Esophagus squamous epithelium (tissue), 5 donors: ENCODE data around the gene OBSCN. TPM values are rescaled to one million over a fixed set of nuclear protein-coding genes. Genes with fewer than 3 reads are reported as not detected.
"Not testable (repeated sequence)": the region's sequence is repeated elsewhere in the genome, so short reads cannot be mapped to it uniquely, and the experiment has no call there.

ENCODE experiments used
- DNase-seq: peaks from one replicate; lab custom pipeline; 2025; lab: John Stamatoyannopoulos, UW
- H3K27ac ChIP-seq, 4 donors: fragments of 200-600 bp; sonication (generic); one replicate each; pipeline ENCODE4 v1.5.1; 2016 to 2019; ENCODE audit warnings: mild to moderate bottlenecking in 1 of 4
- H3K27me3 ChIP-seq, 4 donors: fragments of 200-600 bp; sonication (generic); 1 replicate in 3 of 4; 2 replicates in 1 of 4; pipeline versions ENCODE4 v1.5.1 to v1.6.0; 2017 to 2021; ENCODE audit warnings: antibody characterized with exemption in 1 of 4
- H3K36me3 ChIP-seq, 3 donors: fragments of 200-600 bp; sonication (generic); one replicate each; pipeline ENCODE4 v1.5.1; 2016 to 2019
- H3K4me1 ChIP-seq, 3 donors: fragments of 200-600 bp; sonication (generic); one replicate each; pipeline ENCODE4 v1.5.1; 2017 to 2019
- H3K4me3 ChIP-seq, 4 donors: fragments of 200-600 bp; sonication (generic); 1 replicate in 3 of 4; 2 replicates in 1 of 4; pipeline ENCODE4 v1.5.1; 2016 to 2019; ENCODE audit warnings: mild to moderate bottlenecking in 2 of 4, moderate library complexity in 1 of 4
- H3K9me3 ChIP-seq, 3 donors: fragments of 200-600 bp; sonication (generic); one replicate each; pipeline ENCODE4 v1.5.1; 2016 to 2019
- POLR2A ChIP-seq, 4 donors: fragments of 450-650 bp; IDR thresholded peaks; one replicate each; pipeline ENCODE4 v1.6.1; 2017; ENCODE audit warnings: antibody characterized with exemption in 4 of 4, mild to moderate bottlenecking in 4 of 4, moderate library complexity in 3 of 4
- WGBS, 2 donors: methylation state at CpG; one replicate each; pipeline ENCODE4 v1.1.5; 2018; 5-methylcytosine and 5-hydroxymethylcytosine counted together
- intact Hi-C: fragments of 100-400 bp; cut with DNase I; formaldehyde crosslinking; loops from one replicate; pipeline ENCODE4 v1.15.0; 2022
- total RNA-seq, 4 donors: library from RNA; depleted of rRNA; stranded (reverse); fragments of >200 nt; gene quantifications; one replicate each; pipeline ENCODE4 v1.1.0, GENCODE V29; 2016
- TF ChIP-seq, protein P1 (sequence below), 6 experiments: fragments of 450-650 bp in 4 of 6; fragments of 200-600 bp in 2 of 6; sonication (generic) in 2 of 6; IDR thresholded peaks; one replicate each; pipeline ENCODE4 v1.5.1; 2016 to 2019; ENCODE audit warnings: antibody characterized with exemption in 6 of 6, mild to moderate bottlenecking in 4 of 6, moderate library complexity in 4 of 6
- donor health status: DM: yes; HTN: yes; CAD: no.

The OBSCN gene
- total RNA-seq, 4 donors from 2014 or later = 4.0 to 53.2 (median 13.8) TPM

- no peak for DNase-seq
- intact Hi-C loops = no loop called here
- H3K9me3 ChIP-seq = peaks cover 0 to under 1% (median 0%) of the 10 kb centered on the region in 3 donors
- H3K4me1 ChIP-seq = peaks cover 0 to 23% (median 11%) of the 10 kb centered on the region in 3 donors
- H3K36me3 ChIP-seq = peaks cover 0 to 47% (median 0%) of the 10 kb centered on the region in 3 donors
- no peaks in the 10 kb centered on the region for H3K27me3 ChIP-seq
- H3K4me3 ChIP-seq = no peak overlapping the region
- 81 to 83% methylated on average over 7 of the region's 14 CpGs for WGBS, 2 donors
- TF ChIP-seq, protein P1, sequence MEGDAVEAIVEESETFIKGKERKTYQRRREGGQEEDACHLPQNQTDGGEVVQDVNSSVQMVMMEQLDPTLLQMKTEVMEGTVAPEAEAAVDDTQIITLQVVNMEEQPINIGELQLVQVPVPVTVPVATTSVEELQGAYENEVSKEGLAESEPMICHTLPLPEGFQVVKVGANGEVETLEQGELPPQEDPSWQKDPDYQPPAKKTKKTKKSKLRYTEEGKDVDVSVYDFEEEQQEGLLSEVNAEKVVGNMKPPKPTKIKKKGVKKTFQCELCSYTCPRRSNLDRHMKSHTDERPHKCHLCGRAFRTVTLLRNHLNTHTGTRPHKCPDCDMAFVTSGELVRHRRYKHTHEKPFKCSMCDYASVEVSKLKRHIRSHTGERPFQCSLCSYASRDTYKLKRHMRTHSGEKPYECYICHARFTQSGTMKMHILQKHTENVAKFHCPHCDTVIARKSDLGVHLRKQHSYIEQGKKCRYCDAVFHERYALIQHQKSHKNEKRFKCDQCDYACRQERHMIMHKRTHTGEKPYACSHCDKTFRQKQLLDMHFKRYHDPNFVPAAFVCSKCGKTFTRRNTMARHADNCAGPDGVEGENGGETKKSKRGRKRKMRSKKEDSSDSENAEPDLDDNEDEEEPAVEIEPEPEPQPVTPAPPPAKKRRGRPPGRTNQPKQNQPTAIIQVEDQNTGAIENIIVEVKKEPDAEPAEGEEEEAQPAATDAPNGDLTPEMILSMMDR (IDR thresholded peaks at IDR 0.05) = no peak
- no peak for TF ChIP-seq POLR2A (IDR thresholded peaks at IDR 0.05)
- no peak overlapping the region for H3K27ac ChIP-seq
These were observed 10.8 kb downstream of the OBSCN start for GRCh38 chr1:228218513-228219244.

DNA sequence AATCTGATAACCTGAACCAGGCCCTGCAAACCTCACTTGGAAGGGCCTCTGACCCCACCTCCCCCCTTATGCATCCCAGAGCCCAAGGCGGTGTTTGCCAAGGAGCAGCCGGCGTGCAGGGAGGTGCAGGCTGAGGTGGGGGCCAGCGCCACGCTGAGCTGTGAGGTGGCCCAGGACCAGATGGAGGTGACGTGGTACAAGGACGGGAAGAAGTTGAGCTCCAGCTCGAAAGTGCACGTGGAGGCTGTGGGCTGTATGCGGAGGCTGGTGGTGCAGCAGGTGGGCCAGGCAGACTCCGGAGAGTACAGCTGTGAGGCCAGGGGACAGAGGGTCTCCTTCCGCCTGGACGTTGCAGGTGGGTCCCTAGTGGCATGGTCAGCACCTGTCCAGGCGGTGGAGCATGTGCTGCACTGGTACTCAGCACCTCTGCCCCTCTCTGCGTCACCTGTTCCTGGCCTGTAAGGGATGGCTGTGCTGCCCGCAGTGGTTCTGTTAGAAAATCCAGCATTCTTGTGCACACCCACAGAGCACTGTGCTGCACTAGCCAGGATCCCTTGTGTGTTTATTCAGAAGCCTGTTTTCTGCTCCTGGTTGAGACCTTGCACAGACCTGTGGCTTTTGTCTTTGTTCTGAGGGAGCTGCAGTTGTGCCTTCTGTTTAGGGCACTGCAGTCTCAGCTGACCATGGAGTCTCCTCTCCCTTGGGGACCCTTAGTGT lies 11.6 kb downstream of the OBSCN start:
- WGBS, 2 donors = 87 to 95% methylated on average over 11 to 13 of the region's 16 CpGs
- H3K27ac ChIP-seq = no peak overlapping the region
- intact Hi-C loops = no loop called here
- H3K4me1 ChIP-seq = peaks cover 0 to 15% (median 5%) of the 10 kb centered on the region in 3 donors
- TF ChIP-seq, protein P1 (IDR thresholded peaks at IDR 0.05) = no peak
- TF ChIP-seq POLR2A (IDR thresholded peaks at IDR 0.05) = no peak
- H3K4me3 ChIP-seq = no peak overlapping the region
- DNase-seq = no peak
- peaks cover 0 to 7% (median 3%) of the 10 kb centered on the region in 3 donors for H3K9me3 ChIP-seq
- peaks cover 0 to 55% (median 0%) of the 10 kb centered on the region in 3 donors for H3K36me3 ChIP-seq
- H3K27me3 ChIP-seq = no peaks in the 10 kb centered on the region

- 89 to 97% methylated on average over 9 to 15 of the region's 28 CpGs for WGBS, 2 donors
- no peak for DNase-seq
- Histone ChIP-seq H3K27ac (no peak overlapping the region), H3K4me3 (no peak overlapping the region), H3K9me3 (peaks cover 0 to 15% (median 11%) of the 10 kb centered on the region in 3 donors), H3K36me3 (peaks cover 0 to 62% (median 0%) of the 10 kb centered on the region in 3 donors), H3K4me1 (peaks cover 0 to 8% (median 0%) of the 10 kb centered on the region in 3 donors), H3K27me3 (no peaks in the 10 kb centered on the region)
- intact Hi-C loops = no loop called here
- TF ChIP-seq, protein P1 (IDR thresholded peaks at IDR 0.05) = no peak
- TF ChIP-seq POLR2A (IDR thresholded peaks at IDR 0.05) = no peak
These were observed 12.3 kb downstream of the OBSCN start for GRCh38 chr1:228219962-228220780.

GRCh38 chr1:228221097-228221496 lies 13.3 kb downstream of the OBSCN start:
- H3K4me3 ChIP-seq, intact Hi-C loops, H3K4me1 ChIP-seq, DNase-seq, H3K27ac ChIP-seq, H3K27me3 ChIP-seq: not testable (repeated sequence)
- WGBS, 2 donors = 84 to 90% methylated on average over 7 to 9 of the region's 9 CpGs
- Histone ChIP-seq H3K36me3 (peaks cover 0 to 72% (median 0%) of the 10 kb centered on the region in 3 donors), H3K9me3 (peaks cover 0 to 18% (median 14%) of the 10 kb centered on the region in 3 donors)

GRCh38 chr1:228222548-228222947 lies 14.7 kb downstream of the OBSCN start:
- Histone ChIP-seq H3K36me3 (peaks cover 0 to 73% (median 0%) of the 10 kb centered on the region in 3 donors), H3K9me3 (peaks cover 0 to 18% (median 14%) of the 10 kb centered on the region in 3 donors), H3K4me3 (no peak overlapping the region), H3K27ac (no peak overlapping the region), H3K4me1 (peaks cover 0 to 7% (median 0%) of the 10 kb centered on the region in 3 donors), H3K27me3 (no peaks in the 10 kb centered on the region)
- 75 to 84% methylated on average over 9 to 11 of the region's 11 CpGs for WGBS, 2 donors
- intact Hi-C loops = no loop called here
- DNase-seq = no peak
- TF ChIP-seq, protein P1 (IDR thresholded peaks at IDR 0.05) = no peak
- TF ChIP-seq POLR2A (IDR thresholded peaks at IDR 0.05) = no peak
